SK-N-SH (cell line): ENCODE measurements around the gene ATPAF2.

Experiments
- EP300 ChIP-seq, 2 experiments: IDR thresholded peaks; 2 replicates each; pipeline versions ENCODE4 v1.4.0 to v1.6.1; 2012; ENCODE audit warnings: borderline replicate concordance in 1 of 2, low read depth in 1 of 2, low read length in 1 of 2
- EZH2phosphoT487 ChIP-seq: fragments of 200-600 bp; sonication (generic); IDR thresholded peaks from 2 replicates; pipeline ENCODE4 v1.6.1; 2017; ENCODE audit warnings: low read depth, mixed run types, mild to moderate bottlenecking, antibody characterized with exemption, moderate library complexity, borderline replicate concordance
- FOXJ3 ChIP-seq: sonication (generic); formaldehyde crosslinking; IDR thresholded peaks from 2 replicates; pipeline ENCODE4 v1.5.1; 2020; ENCODE audit warnings: mild to moderate bottlenecking, missing genetic modification reagents
- FOXM1 ChIP-seq: IDR thresholded peaks from 2 replicates; pipeline ENCODE4 v1.4.0; 2012; ENCODE audit warnings: low read depth, mild to moderate bottlenecking
- RAD21 ChIP-seq: IDR thresholded peaks from 2 replicates; pipeline ENCODE4 v1.6.1; 2012; ENCODE audit warnings: mild to moderate bottlenecking, low read length
- TAF1 ChIP-seq: IDR thresholded peaks from 2 replicates; pipeline ENCODE4 v1.6.1; 2012; ENCODE audit warnings: low read depth, mild to moderate bottlenecking, low read length, moderate library complexity, borderline replicate concordance
- TF ChIP-seq, protein P1 (sequence below): fragments of 200-600 bp; sonication (generic); IDR thresholded peaks from 2 replicates; pipeline ENCODE4 v1.6.1; 2017; ENCODE audit warnings: antibody characterized with exemption, mild to moderate bottlenecking, moderate library complexity

DNA sequence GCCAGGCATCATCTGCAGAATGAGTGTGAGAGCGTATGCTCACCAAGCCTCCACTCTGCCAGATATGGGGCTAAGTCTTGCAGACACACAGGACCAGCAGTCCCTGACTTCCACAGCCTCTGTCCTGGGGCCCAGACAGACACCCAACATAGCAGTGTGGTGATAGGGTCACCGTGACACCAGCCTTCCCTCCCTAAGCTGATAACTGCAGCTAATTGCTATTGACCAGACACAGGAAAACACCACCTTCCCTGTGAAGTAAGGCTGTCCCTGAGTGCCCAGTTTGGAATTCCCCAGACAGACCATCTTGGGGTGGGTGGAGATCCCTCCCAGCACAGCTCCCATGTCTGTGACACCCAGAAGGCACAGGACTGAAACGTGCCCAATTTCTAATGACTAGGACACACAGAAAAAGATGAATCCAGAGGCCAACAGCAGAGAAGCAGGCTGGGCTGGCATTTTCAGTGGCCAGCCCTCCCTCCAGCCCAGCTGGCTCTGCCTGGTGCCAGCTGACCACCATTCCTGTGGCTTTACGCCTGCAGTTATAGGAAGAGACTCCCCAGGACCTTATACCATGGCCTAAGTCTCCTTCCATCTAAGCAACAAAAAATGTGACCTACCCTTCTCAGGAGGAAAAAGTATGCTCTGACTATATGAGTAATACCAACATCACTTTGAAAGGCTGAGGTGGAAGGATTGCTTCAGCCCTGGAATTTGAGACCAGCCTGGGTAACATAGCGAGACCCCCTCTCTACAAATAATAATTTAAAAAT lies 30.3 kb downstream of the ATPAF2 start:
- TF ChIP-seq, protein P1, sequence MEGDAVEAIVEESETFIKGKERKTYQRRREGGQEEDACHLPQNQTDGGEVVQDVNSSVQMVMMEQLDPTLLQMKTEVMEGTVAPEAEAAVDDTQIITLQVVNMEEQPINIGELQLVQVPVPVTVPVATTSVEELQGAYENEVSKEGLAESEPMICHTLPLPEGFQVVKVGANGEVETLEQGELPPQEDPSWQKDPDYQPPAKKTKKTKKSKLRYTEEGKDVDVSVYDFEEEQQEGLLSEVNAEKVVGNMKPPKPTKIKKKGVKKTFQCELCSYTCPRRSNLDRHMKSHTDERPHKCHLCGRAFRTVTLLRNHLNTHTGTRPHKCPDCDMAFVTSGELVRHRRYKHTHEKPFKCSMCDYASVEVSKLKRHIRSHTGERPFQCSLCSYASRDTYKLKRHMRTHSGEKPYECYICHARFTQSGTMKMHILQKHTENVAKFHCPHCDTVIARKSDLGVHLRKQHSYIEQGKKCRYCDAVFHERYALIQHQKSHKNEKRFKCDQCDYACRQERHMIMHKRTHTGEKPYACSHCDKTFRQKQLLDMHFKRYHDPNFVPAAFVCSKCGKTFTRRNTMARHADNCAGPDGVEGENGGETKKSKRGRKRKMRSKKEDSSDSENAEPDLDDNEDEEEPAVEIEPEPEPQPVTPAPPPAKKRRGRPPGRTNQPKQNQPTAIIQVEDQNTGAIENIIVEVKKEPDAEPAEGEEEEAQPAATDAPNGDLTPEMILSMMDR, result no peak
- TF ChIP-seq FOXM1 (no peak), EP300 (IDR thresholded peaks at IDR 0.05; ENCODE audit: borderline replicate concordance in 1 of 2, low read depth in 1 of 2, low read length in 1 of 2) (0 out of 4 replicates have a peak, but pooled peaks of 1 of the 2 experiments have one; percentile 30), FOXJ3 (CRISPR knock-in tag) (no peak; the same call in 1 of the 2 replicates), EZH2phosphoT487 (no peak), RAD21 (no peak), TAF1 (no peak)
